ENCODE measurements around the gene ALG1.
"Not testable (repeated sequence)": the region's sequence is repeated elsewhere in the genome, so short reads cannot be mapped to it uniquely, and the experiment has no call there.

ALG1 gene

DNA sequence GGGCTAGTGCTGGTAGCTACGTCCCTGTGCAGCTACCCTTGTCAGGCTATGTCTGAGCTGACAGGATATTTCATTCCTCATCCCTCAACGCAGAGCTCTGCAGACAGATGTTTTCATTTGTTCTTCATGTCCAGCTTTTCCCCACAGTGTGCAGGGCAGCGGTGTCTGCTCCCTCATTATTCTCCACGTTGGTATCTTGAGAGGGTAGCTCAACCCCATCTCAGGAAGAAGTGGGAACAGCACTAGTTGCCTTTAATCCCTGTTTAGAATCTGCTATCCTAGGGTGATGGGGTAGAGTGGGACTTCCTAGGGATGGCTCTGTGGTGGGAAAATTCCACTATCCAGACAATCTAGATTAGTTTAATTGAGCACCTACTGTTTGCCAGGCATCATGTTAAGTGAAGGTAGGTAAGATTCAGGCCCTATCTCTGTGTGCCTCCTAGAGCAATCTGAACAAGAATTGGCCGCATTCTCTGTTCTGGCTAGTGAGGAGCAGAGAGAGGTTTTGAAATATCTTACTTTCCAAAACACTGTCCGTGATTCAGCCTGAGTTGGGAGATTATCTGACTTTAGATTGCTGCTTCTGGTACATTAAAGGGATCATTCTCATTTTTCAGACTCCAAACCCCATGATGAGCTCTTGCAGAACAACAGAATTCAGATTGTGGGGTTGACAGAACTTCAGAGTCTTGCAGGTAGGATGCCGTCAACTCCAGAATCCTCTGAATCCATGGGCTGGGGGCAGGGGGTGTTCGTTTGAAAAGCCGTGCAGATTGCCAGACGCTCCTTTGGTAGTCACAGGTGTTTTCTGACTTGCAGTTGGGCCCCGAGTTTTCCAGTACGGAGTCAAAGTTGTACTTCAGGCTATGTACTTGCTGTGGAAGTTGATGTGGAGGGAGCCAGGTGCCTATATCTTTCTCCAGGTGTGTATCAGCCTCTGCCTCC lies 963 bp downstream of the ALG1 start:
- peak overlapping the region; percentile 65 for H3K4me3 ChIP-seq (ENCODE audit: low read depth, low read length)
- TF ChIP-seq, protein P1, sequence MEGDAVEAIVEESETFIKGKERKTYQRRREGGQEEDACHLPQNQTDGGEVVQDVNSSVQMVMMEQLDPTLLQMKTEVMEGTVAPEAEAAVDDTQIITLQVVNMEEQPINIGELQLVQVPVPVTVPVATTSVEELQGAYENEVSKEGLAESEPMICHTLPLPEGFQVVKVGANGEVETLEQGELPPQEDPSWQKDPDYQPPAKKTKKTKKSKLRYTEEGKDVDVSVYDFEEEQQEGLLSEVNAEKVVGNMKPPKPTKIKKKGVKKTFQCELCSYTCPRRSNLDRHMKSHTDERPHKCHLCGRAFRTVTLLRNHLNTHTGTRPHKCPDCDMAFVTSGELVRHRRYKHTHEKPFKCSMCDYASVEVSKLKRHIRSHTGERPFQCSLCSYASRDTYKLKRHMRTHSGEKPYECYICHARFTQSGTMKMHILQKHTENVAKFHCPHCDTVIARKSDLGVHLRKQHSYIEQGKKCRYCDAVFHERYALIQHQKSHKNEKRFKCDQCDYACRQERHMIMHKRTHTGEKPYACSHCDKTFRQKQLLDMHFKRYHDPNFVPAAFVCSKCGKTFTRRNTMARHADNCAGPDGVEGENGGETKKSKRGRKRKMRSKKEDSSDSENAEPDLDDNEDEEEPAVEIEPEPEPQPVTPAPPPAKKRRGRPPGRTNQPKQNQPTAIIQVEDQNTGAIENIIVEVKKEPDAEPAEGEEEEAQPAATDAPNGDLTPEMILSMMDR (IDR thresholded peaks at IDR 0.05; ENCODE audit: low read depth, low read length), result no peak
- no peaks in the 10 kb centered on the region for H3K27me3 ChIP-seq (ENCODE audit: insufficient read depth, low read depth, severe bottlenecking)
- no peaks in the 10 kb centered on the region for H3K9me3 ChIP-seq (ENCODE audit: severe bottlenecking)
- no peak for DNase-seq
- peak overlapping the region; percentile 84 for H3K27ac ChIP-seq
- peaks cover 29% of the 10 kb centered on the region for H3K36me3 ChIP-seq

DNA sequence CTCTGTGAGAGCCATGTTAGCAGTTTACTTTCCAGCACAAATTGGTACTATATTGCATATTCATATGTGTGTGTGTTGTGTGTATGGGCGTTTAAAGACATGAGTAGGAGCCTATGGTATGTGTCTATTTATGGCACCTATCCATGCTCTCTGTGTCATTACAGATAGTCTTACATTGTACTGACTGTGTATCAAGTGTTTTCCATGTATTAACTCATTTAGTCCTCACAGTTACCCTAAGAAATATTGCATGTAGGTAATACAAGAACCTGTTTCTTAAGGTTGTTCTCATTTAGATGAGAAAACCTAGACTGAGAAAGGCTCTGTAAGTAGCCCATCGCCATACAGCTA lies 1.6 kb downstream of the ALG1 start:
- peaks cover 29% of the 10 kb centered on the region for H3K36me3 ChIP-seq
- no peak overlapping the region for H3K4me3 ChIP-seq (ENCODE audit: low read depth, low read length)
- DNase-seq, result no peak
- no peaks in the 10 kb centered on the region for H3K27me3 ChIP-seq (ENCODE audit: insufficient read depth, low read depth, severe bottlenecking)
- TF ChIP-seq, protein P1 (IDR thresholded peaks at IDR 0.05; ENCODE audit: low read depth, low read length), result no peak
- no peaks in the 10 kb centered on the region for H3K9me3 ChIP-seq (ENCODE audit: severe bottlenecking)
- H3K27ac ChIP-seq, result no peak overlapping the region

DNA sequence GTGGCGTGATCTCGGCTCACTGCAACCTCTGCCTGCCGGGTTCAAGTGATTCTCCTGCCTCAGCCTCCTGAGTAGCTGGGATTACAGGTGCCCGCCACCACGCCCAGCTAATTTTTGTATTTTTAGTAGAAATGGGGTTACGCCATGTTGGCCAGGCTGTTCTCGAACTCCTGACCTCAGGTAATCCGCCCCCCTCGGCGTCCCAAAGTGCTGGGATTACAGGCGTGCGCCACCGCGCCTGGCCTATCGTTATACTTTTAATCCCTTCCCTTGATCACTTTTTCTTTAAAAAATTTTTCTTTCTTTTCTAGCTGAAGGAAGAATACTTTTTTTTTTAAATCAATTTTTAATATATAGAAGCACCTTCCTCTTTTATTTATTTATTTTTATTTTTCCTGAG lies 2.1 kb downstream of the ALG1 start:
- peaks cover 29% of the 10 kb centered on the region for H3K36me3 ChIP-seq
- H3K4me3 ChIP-seq (ENCODE audit: low read depth, low read length); H3K9me3 ChIP-seq (ENCODE audit: severe bottlenecking); H3K27ac ChIP-seq; DNase-seq; H3K27me3 ChIP-seq (ENCODE audit: insufficient read depth, low read depth, severe bottlenecking): not testable (repeated sequence)

DNA sequence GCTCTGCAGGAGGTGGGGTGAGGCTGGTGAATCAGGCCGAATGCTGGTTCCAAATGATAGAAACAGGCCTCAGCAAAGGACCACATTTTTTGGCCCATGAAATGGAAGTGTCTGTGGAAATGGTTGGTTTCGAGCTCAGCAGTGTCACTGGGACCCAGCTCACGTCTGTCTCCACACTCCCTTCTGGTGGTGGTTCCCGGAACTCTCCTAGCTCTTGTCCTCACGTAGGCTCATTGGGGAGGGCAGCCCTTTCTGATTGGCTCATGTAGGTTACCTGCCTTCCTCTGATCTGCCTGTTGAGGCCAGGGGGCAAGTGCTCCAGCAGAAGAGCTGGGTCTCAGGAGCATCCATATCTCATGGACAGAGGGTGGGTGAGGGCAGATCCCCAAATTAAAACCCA lies 4.0 kb downstream of the ALG1 start:
- H3K9me3 ChIP-seq (ENCODE audit: severe bottlenecking), result no peaks in the 10 kb centered on the region
- DNase-seq, result no peak
- H3K4me3 ChIP-seq (ENCODE audit: low read depth, low read length), result no peak overlapping the region
- no peak overlapping the region for H3K27ac ChIP-seq
- peaks cover 29% of the 10 kb centered on the region for H3K36me3 ChIP-seq
- TF ChIP-seq, protein P1 (IDR thresholded peaks at IDR 0.05; ENCODE audit: low read depth, low read length), result no peak
- H3K27me3 ChIP-seq (ENCODE audit: insufficient read depth, low read depth, severe bottlenecking), result no peaks in the 10 kb centered on the region

DNA sequence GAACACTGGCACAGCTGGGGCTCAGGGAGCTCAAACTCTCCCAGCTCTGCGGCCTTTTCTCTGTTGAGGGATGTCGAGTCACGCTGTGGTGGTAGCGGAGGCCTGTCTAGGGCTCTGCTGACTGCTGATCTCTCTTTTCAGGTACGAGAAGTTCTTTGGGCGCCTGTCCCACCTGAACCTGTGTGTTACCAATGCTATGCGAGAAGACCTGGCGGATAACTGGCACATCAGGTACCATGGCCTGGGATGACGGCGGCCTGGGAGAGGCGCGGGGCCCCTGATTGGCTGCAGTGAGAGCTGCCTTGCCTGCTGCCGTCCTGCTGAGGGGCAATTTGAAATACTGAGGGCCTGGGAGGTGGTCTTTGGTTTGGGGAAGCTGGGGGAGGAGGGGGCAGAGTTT lies 5.7 kb downstream of the ALG1 start:
- DNase-seq, result no peak
- TF ChIP-seq, protein P1 (IDR thresholded peaks at IDR 0.05; ENCODE audit: low read depth, low read length), result no peak
- Histone ChIP-seq H3K36me3 (peaks cover 29% of the 10 kb centered on the region), H3K27ac (no peak overlapping the region), H3K27me3 (ENCODE audit: insufficient read depth, low read depth, severe bottlenecking) (no peaks in the 10 kb centered on the region), H3K4me3 (ENCODE audit: low read depth, low read length) (no peak overlapping the region), H3K9me3 (ENCODE audit: severe bottlenecking) (no peaks in the 10 kb centered on the region)

DNA sequence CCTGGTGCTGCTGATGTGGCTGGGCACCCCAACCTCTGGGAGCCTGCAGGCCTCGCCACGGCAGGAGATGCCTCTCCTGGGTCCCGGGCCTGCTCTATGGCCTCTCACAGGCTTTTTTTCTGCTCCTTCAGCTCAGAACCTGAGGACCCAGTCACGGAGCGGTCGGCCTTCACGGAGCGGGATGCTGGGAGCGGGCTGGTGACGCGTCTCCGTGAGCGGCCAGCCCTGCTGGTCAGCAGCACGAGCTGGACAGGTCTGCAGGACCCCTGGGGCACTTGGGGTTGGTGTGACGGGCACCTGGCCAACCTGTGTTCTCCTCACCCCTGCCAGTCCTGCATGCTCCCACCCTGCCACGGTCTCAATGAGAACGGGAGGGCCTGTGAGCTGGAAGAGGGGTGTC lies 7.0 kb downstream of the ALG1 start:
- no peak for DNase-seq
- H3K27me3 ChIP-seq (ENCODE audit: insufficient read depth, low read depth, severe bottlenecking), result no peaks in the 10 kb centered on the region
- no peak overlapping the region for H3K4me3 ChIP-seq (ENCODE audit: low read depth, low read length)
- TF ChIP-seq, protein P1 (IDR thresholded peaks at IDR 0.05; ENCODE audit: low read depth, low read length), result no peak
- no peaks in the 10 kb centered on the region for H3K9me3 ChIP-seq (ENCODE audit: severe bottlenecking)
- H3K36me3 ChIP-seq, result peaks cover 27% of the 10 kb centered on the region
- no peak overlapping the region for H3K27ac ChIP-seq

DNA sequence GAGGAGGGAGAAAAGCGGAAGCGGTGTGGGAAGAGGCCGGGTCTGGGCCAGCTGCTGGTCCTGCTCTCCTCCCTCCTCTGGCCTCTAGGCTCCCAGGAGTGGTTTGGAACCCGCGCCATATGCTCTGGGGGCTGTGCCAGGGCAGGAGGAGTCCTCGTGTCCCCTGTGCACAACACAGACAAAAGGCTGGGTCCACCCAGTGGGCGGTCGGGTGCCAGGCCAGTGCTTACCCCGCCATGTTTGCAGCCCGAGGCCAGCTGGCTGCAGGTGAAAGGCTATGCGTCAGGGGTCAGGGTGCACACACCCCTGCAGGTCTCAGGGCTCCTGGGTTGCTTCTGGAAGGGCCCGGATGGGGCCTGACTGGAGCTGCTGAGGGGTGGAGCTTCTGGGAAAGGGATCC lies 8.8 kb downstream of the ALG1 start:
- DNase-seq; H3K27me3 ChIP-seq (ENCODE audit: insufficient read depth, low read depth, severe bottlenecking); H3K4me3 ChIP-seq (ENCODE audit: low read depth, low read length); H3K27ac ChIP-seq; H3K9me3 ChIP-seq (ENCODE audit: severe bottlenecking): not testable (repeated sequence)
- H3K36me3 ChIP-seq, result peaks cover 11% of the 10 kb centered on the region

DNA sequence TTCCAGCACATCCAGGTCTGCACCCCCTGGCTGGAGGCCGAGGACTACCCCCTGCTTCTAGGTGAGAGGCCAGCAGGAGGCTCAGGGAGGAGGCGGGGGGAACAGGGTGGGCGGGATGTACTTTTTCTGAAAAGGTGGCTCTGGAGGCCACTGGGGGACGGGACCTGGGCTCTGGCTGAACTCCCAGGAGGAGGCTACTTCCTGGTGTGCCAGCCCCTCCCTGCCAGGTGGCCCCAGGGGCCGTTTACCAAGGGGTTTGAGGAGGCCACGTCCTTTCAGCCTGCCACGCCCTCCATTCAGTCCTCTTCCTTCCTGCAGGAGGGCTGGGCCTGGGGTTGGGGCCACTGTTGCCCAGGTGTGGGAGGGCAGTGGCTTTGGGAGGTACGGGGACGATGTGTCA lies 9.4 kb downstream of the ALG1 start:
- not testable (repeated sequence) for H3K4me3 ChIP-seq (ENCODE audit: low read depth, low read length); DNase-seq; H3K27ac ChIP-seq; H3K9me3 ChIP-seq (ENCODE audit: severe bottlenecking); H3K36me3 ChIP-seq; H3K27me3 ChIP-seq (ENCODE audit: insufficient read depth, low read depth, severe bottlenecking)

DNA sequence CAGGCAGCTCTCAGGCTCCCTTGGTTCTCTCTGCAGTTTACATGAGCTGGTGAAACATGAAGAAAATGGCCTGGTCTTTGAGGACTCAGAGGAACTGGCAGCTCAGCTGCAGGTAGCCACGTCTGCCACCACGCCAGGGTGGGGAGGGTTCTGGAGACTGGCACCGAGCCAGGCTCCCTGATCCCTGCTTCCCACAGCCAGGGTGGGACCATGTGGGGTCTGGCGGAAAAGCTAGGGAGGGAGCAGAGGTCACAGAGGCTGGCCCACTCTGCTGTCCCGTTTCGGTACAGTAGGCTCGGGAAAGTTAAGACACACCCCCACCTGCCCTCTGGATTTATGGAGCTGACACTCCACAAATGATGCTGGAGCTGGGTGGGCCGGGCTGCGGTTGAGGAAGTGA lies 12.0 kb downstream of the ALG1 start:
- not testable (repeated sequence) for DNase-seq; H3K36me3 ChIP-seq; H3K27me3 ChIP-seq (ENCODE audit: insufficient read depth, low read depth, severe bottlenecking); H3K4me3 ChIP-seq (ENCODE audit: low read depth, low read length); H3K9me3 ChIP-seq (ENCODE audit: severe bottlenecking); H3K27ac ChIP-seq
